HFFc6 (cell line): ENCODE measurements around the gene ABT1. TPM values are rescaled to one million over a fixed set of nuclear protein-coding genes. Genes with fewer than 3 reads are reported as not detected.
"Not testable (repeated sequence)": the region's sequence is repeated elsewhere in the genome, so short reads cannot be mapped to it uniquely, and the experiment has no call there.

Source experiments
- DNase-seq: peaks from one replicate; pipeline ENCODE4 v3.0.0-alpha.2; 2018
- H3K27ac Mint-ChIP-seq: 2 replicates; pipeline ENCODE4 v1.8.0; 2020; ENCODE audit warnings: mild to moderate bottlenecking, mixed read lengths
- H3K27me3 Mint-ChIP-seq: 2 replicates; pipeline ENCODE4 v1.8.0; 2021; ENCODE audit warnings: mild to moderate bottlenecking, moderate library complexity, mixed read lengths; ENCODE audit not compliant: insufficient read depth
- H3K36me3 Mint-ChIP-seq: 2 replicates; pipeline ENCODE4 v1.8.0; 2021; ENCODE audit warnings: low read depth, mixed read lengths
- H3K4me1 Mint-ChIP-seq: 2 replicates; pipeline ENCODE4 v1.8.0; 2020; ENCODE audit warnings: low read depth, mixed read lengths
- H3K4me3 Mint-ChIP-seq: 2 replicates; pipeline ENCODE4 v1.8.0; 2020; ENCODE audit warnings: mild to moderate bottlenecking, moderate library complexity, mixed read lengths
- H3K9me3 Mint-ChIP-seq: 2 replicates; pipeline ENCODE4 v1.8.0; 2020; ENCODE audit warnings: mild to moderate bottlenecking, mixed read lengths
- CTCF ChIP-seq: fragments of 200-600 bp; sonication (generic); IDR thresholded peaks from 2 replicates; pipeline ENCODE4 v1.5.0; 2021; ENCODE audit warnings: antibody characterized with exemption, mild to moderate bottlenecking
- long read RNA-seq: library from polyadenylated mRNA; unstranded; transcript quantifications from one replicate; pipeline ENCODE4 v2.0.0, GENCODE V29; 2019
- total RNA-seq, 6 experiments: library from RNA; stranded (reverse); fragmentation: NEBNext Ultra II Directional; extraction: Animal tissue kit (Norgen Biotek cat#: 25700); gene quantifications; 2 replicates in 1 of 6; 3 replicates in 5 of 6; pipeline ENCODE4 v1.2.3, GENCODE V29; 2021

Gene ABT1
- total RNA-seq: 10 to 100 TPM; 14.2 to 17.2 (median 15.5) TPM
- long read RNA-seq, transcript ABT1-201 (3 exons, 2,949 nt): major isoform, 61 of 63 reads
- long read RNA-seq, partial matches to known transcripts: 0 of 63 reads
- long read RNA-seq, other reads (novel, unspliced or antisense): 2 of 63 reads

DNA sequence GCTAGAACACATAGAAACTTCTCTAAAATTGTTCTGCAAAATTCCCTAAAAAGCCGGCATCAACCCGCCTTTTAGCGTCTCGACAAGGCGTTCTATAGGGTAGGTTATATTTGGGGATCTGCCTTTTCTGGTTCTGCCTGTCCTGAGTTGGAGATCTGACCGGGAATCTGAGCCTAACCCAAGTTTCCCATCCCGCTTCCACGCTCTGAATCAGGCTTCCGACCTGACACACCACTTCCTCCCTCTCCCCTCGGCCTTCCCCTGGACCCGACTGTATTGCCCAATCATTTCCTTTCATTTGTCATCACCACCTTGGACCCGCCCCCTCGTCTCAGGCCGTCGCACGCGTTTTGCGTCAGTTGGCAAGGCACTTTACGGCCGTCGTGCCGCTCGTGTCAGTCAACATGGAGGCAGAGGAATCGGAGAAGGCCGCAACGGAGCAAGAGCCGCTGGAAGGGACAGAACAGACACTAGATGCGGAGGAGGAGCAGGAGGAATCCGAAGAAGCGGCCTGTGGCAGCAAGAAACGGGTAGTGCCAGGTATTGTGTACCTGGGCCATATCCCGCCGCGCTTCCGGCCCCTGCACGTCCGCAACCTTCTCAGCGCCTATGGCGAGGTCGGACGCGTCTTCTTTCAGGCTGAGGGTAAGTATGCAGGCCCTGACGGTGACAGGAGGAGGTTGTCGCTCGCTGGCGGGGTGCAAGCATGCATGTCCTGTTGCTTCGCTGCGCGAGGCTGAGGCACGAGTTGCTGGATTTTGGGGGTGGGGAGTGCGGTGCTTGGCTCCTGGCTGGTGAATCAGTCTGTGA lies at the start of gene ABT1:
TSS of gene ABT1 (plus strand) at position 375 of the 810 bp plus-strand sequence. CDS start at position 405, 30 bp downstream.
- TF ChIP-seq CTCF: no peak
- no peaks in the 10 kb centered on the region for H3K9me3 Mint-ChIP-seq

GRCh38 chr6:26547363-26547762 lies 49.4 kb upstream of the ABT1 start:
- DNase-seq, H3K27ac Mint-ChIP-seq, H3K4me3 Mint-ChIP-seq, H3K9me3 Mint-ChIP-seq, H3K27me3 Mint-ChIP-seq: not testable (repeated sequence)
- Mint-ChIP-seq H3K36me3 (peaks cover 17% of the 10 kb centered on the region), H3K4me1 (peaks cover 22% of the 10 kb centered on the region; the same call in 1 of the 2 replicates)

More for the DNA sequence above, at the start of gene ABT1:
- peaks cover 2% of the 10 kb centered on the region; the same call in 1 of the 2 replicates for H3K27me3 Mint-ChIP-seq
- no peak within 1 kb of the TSS for H3K4me3 Mint-ChIP-seq
- no peaks in the 10 kb centered on the region; the same call in 1 of the 2 replicates for H3K36me3 Mint-ChIP-seq
- DNase-seq: peak; percentile 99
- no peak within 1 kb of the TSS for H3K27ac Mint-ChIP-seq
- peaks cover 14% of the 10 kb centered on the region; the same call in 1 of the 2 replicates for H3K4me1 Mint-ChIP-seq

DNA sequence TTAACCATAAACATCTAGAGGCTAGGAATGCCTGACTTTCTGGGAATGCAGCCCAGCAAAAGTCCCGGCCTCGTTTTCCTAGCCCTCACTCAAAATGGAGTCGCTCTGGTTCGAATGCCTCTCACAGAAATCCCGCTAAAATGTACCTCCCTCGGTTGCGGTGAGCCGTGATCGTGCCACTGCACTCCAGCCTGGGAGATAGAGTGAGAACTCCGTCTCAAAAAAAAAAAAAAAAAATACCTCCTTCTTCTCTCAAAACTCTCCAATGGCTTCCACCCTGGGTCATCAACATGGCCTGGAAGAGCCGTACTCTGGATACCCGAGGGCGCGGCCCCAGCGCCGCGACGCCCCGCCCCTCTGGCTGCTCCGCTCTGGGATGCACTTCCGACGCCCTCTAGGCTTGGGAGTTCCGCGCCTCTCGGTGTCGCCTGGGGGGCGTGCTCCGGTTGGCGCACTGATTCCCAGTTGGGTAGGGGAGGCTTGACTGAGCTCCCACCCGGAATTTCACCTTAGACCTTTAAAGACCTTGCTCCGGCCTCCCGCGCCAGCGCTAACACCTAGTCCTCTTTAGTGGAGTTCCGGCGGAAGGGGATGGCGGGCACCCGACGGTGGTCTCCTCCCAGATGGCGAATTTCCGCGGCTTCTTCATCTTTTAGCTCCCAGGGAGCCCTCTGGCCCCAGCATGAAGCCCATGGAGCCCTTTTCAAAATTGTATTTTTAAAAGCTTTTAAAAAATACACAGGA lies 46.3 kb upstream of the ABT1 start:
- Mint-ChIP-seq H3K36me3 (peaks cover 13% of the 10 kb centered on the region), H3K27ac (peak overlapping the region; percentile 53; the same call in 1 of the 2 replicates), H3K9me3 (no peaks in the 10 kb centered on the region), H3K27me3 (no peaks in the 10 kb centered on the region; the same call in 1 of the 2 replicates), H3K4me3 (peak overlapping the region; percentile 78; the same call in 1 of the 2 replicates), H3K4me1 (peaks cover 20% of the 10 kb centered on the region)
- no peak; the same call in 1 of the 2 replicates for TF ChIP-seq CTCF
- DNase-seq: no peak

- no peak for DNase-seq
- Mint-ChIP-seq H3K27me3 (peaks cover 5% of the 10 kb centered on the region; the same call in 1 of the 2 replicates), H3K4me3 (no peak overlapping the region), H3K4me1 (peaks cover 38% of the 10 kb centered on the region), H3K36me3 (no peaks in the 10 kb centered on the region), H3K27ac (no peak overlapping the region), H3K9me3 (no peaks in the 10 kb centered on the region)
- no peak for TF ChIP-seq CTCF
Measured at GRCh38 chr6:26552205-26552604, 44.5 kb upstream of the ABT1 start.

DNA sequence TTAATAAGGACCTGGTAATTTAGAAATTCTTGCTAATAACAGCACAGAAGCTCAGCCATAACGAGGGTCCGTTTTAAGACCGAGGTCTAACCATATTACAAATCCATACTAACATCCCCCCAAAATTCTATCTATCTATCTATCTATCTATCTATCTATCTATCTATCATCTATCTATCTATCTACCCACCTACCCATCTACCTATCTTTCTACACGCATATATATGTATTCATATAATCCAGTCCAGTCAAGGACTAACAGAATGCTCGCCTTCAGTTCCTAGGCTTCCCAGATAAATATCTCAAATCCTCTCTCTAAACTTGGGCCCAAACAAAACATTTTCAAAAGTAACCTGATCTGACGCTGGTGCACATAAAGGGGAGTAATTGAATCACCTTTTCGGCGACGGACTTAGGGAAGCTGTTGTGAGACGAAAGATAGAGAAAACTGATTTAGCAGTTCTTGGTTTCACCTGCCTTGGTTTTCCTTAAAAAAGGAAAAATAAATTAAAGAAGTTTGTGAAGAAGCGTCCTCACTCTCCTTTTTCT lies 44.0 kb upstream of the ABT1 start:
- Mint-ChIP-seq H3K27ac (no peak overlapping the region), H3K36me3 (no peaks in the 10 kb centered on the region), H3K27me3 (peaks cover 5% of the 10 kb centered on the region; the same call in 1 of the 2 replicates), H3K9me3 (no peaks in the 10 kb centered on the region), H3K4me1 (peaks cover 43% of the 10 kb centered on the region), H3K4me3 (no peak overlapping the region)
- no peak for TF ChIP-seq CTCF
- no peak for DNase-seq
